ENCODE data around the gene NPR3.

GRCh38 chr5:32833127-32833526 lies 122.0 kb downstream of the NPR3 start:
- TF ChIP-seq CTCF (IDR thresholded peaks at IDR 0.05) = no peak
- TF ChIP-seq POLR2A (IDR thresholded peaks at IDR 0.05) = no peak

Data from breast epithelium (tissue), 3 donors.